Activated CD8-positive, alpha-beta memory T cell treated with anti-CD3 and anti-CD28 coated beads, Interleukin-2, amount 50 U/mL, for 48 hours (primary cell): Measurements from ENCODE around the gene CYP27B1.
"Not testable (repeated sequence)": the region's sequence is repeated elsewhere in the genome, so short reads cannot be mapped to it uniquely, and the experiment has no call there.

Source experiments
- DNase-seq: peaks from one replicate; pipeline ENCODE4 v3.0.0-alpha.2; 2020

CYP27B1 gene

GRCh38 chr12:57720606-57721595 lies 46.0 kb downstream of the CYP27B1 start:
- DNase-seq: no peak

GRCh38 chr12:57719777-57720605 lies 46.9 kb downstream of the CYP27B1 start:
- DNase-seq: no peak

- DNase-seq: no peak
Measured at GRCh38 chr12:57718641-57719528, 48.0 kb downstream of the CYP27B1 start.

DNA sequence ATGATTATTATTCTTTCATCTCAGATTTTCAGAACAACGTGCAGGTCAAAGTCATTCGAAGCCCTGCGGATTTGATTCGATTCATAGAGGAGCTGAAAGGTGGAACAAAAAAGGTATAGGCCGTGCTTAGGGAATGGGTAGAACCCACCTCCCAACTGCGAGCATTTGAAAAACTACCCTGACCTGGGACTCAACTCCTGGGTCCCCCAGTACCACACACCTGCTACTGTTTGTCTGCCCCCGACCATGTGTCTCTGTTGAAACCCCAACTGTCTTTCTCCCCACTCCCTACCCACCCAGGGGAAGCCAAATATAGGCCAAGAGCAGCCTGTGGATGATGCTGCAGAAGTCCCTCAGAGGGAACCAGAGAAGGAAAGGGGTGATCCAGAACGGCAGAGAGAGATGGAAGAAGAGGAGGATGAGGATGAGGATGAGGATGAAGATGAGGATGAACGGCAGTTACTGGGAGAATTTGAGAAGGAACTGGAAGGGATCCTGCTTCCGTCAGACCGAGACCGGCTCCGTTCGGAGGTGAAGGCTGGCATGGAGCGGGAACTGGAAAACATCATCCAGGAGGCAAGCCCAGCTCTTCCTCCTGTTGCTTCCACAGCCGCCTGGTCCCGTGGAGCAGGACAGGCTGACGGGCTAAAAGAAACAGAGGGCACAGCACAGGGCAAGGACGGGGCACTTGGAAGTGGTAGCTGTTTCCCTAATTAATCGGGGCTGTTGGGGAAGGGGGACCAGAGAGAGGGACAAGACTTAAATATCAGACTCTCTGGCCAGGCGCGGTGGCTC lies 48.8 kb downstream of the CYP27B1 start:
- no peak for DNase-seq

GRCh38 chr12:57717131-57717530 lies 49.7 kb downstream of the CYP27B1 start:
- no peak for DNase-seq

DNA sequence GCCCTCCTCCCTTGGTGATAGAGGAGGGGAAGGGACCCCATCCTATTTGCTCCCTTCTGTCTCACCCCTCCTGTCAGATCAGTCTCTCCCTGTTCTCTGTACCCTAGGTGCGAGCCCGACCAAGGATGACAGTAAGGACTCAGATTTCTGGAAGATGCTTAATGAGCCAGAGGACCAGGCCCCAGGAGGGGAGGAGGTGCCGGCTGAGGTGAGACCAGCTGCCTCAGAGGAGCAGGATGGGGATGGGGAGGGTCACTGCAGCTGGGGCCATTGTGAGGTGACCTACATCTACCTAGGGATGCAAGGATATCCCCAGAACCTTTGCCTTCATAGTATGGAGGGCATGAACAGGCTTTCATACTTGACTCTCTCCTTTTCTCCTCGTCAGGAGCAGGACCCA lies 50.6 kb downstream of the CYP27B1 start:
- no peak for DNase-seq

DNA sequence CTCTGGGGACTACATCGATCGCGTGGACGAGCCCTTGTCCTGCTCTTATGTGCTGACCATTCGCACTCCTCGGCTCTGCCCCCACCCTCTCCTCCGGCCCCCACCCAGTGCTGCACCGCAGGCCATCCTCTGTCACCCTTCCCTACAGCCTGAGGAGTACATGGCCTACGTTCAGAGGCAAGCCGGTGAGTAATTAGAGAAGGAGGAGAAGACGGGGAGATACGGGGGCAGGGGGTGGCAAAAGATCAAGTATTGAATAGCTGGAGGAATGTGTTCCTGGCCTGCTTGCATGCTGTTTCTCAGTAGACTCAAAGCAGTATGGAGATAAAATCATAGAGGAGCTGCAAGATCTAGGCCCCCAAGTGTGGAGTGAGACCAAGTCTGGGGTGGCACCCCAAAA lies 51.1 kb downstream of the CYP27B1 start:
- no peak for DNase-seq

DNA sequence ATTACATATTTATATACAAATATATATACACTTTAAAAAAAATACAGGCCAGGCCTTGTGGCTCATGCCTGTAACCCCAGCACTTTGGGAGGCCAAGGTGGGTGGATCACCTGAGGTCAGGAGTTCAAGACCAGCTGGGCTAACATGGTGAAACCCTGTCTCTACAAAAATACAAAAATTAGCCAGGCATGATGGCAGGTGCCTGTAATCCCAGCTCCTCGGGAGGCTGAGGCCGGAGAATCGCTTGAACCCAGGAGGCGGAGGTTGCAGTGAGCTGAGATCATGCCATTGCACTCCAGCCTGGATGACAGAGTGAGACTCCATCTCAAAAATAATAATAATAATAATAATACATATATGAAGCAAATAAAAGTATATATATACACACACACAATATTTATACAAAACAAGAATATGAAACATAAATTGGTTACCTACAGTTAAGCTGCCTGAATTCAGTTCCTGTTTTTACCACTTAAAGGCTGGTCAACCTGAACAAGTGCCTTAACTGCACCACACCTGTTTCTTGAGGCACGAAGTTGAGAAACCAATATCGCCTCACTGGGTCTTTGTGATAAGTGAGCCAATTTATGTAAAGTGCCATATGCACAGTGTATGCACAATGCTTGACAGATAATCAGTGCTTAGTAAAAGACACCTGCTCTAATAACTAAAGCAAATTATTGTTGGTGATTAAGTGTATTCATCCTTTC lies 51.7 kb downstream of the CYP27B1 start:
- DNase-seq: not testable (repeated sequence)

DNA sequence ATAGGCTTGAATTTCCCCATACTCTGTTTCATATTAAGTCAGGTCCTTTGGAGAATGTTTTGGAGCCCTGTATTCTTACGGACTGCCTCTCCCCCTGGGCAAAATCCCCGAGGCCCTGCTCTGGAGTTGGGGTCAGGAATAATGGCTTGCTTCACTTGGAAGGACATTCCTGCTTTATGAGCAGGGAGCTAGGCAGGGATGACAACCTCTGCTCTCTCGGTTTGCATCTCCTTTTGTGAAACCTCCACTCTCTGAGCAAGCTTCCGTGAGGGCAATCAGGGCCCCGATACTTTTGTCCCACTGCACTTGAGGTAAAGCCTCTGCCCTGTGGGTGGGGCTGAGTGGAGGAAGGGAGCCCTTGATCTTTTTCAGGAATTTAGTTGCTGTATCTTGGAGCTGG lies 53.7 kb downstream of the CYP27B1 start:
- no peak for DNase-seq

GRCh38 chr12:57712701-57713100 lies 54.2 kb downstream of the CYP27B1 start:
- no peak for DNase-seq
